ENCODE results near the gene PDE2A.

GRCh38 chr11:72661486-72661885 lies 12.7 kb downstream of the PDE2A start:
- TF ChIP-seq POLR2A (IDR thresholded peaks at IDR 0.05; ENCODE audit: low read depth, low read length): no peak
- TF ChIP-seq CTCF (IDR thresholded peaks at IDR 0.05; ENCODE audit: extremely low read depth in 1 of 2, insufficient read depth in 1 of 2, low read depth in 1 of 2, low read length in 2 of 2): no peak
- no peak for TF ChIP-seq EZH2 (IDR thresholded peaks at IDR 0.05; ENCODE audit: borderline replicate concordance, low read depth, low read length, severe bottlenecking)
- TF ChIP-seq MAX (IDR thresholded peaks at IDR 0.05; ENCODE audit: insufficient read depth, insufficient read length): no peak
- no peak for TF ChIP-seq MYC (IDR thresholded peaks at IDR 0.05; ENCODE audit: low read depth, low read length)
- TF ChIP-seq POLR2AphosphoS5 (IDR thresholded peaks at IDR 0.05; ENCODE audit: insufficient read depth, low read depth, low read length): no peak
- TF ChIP-seq JUN (IDR thresholded peaks at IDR 0.05; ENCODE audit: borderline replicate concordance, insufficient read depth, insufficient read length, low read depth): no peak
- no peak for TF ChIP-seq GATA2 (IDR thresholded peaks at IDR 0.05; ENCODE audit: insufficient read depth, insufficient read length, low read depth, low read length)

Data from endothelial cell of umbilical vein (primary cell).